Liver (tissue), 9 donors: ENCODE data around the gene PDGFB. TPM values are rescaled to one million over a fixed set of nuclear protein-coding genes. Genes with fewer than 3 reads are reported as not detected.

Experiments
- DNase-seq: peaks from one replicate; pipeline ENCODE4 v3.0.0-alpha.2; 2017; ENCODE audit warnings: low spot score
- H3K27ac ChIP-seq, 2 donors: one replicate each; pipeline ENCODE4 v1.7.0; 2013; ENCODE audit warnings: inconsistent platforms in 2 of 2, low read length in 2 of 2, control low read depth in 1 of 2, low read depth in 1 of 2, mild to moderate bottlenecking in 1 of 2
- H3K27me3 ChIP-seq, 4 donors: one replicate each; pipeline versions ENCODE4 v1.6.1 to v1.7.0; 2013; ENCODE audit warnings: low read length in 3 of 4, inconsistent platforms in 1 of 4, mild to moderate bottlenecking in 1 of 4, moderate library complexity in 1 of 4; ENCODE audit not compliant: control insufficient read depth in 4 of 4, insufficient read depth in 4 of 4
- H3K36me3 ChIP-seq, 4 donors: one replicate each; pipeline versions ENCODE4 v1.6.1 to v1.7.0; 2013; ENCODE audit warnings: low read length in 3 of 4, mild to moderate bottlenecking in 3 of 4, low read depth in 1 of 4, moderate library complexity in 1 of 4; ENCODE audit not compliant: control insufficient read depth in 4 of 4, insufficient read depth in 3 of 4
- H3K4me1 ChIP-seq, 4 donors: one replicate each; pipeline versions ENCODE4 v1.6.1 to v1.7.0; 2013; ENCODE audit warnings: low read length in 3 of 4, mild to moderate bottlenecking in 3 of 4, moderate library complexity in 1 of 4; ENCODE audit not compliant: control insufficient read depth in 4 of 4, insufficient read depth in 4 of 4
- H3K4me3 ChIP-seq, 3 donors: one replicate each; pipeline versions ENCODE4 v1.6.1 to v1.7.0; 2013; ENCODE audit warnings: low read length in 3 of 3, control low read depth in 1 of 3, low read depth in 1 of 3, mild to moderate bottlenecking in 1 of 3
- H3K9ac ChIP-seq, 2 donors: one replicate each; pipeline ENCODE4 v1.7.0; 2013; ENCODE audit warnings: low read length in 2 of 2, mild to moderate bottlenecking in 2 of 2, moderate library complexity in 2 of 2, control low read depth in 1 of 2, low read depth in 1 of 2
- H3K9me3 ChIP-seq, 4 donors: one replicate each; pipeline versions ENCODE4 v1.6.1 to v1.7.0; 2013; ENCODE audit warnings: low read length in 3 of 4; ENCODE audit not compliant: control insufficient read depth in 4 of 4
- ATF3 ChIP-seq: IDR thresholded peaks from 2 replicates; pipeline ENCODE4 v1.6.1; 2016; ENCODE audit warnings: antibody characterized with exemption
- CTCF ChIP-seq: fragments of 150-350 bp; IDR thresholded peaks from 2 replicates; pipeline ENCODE4 v1.5.1; 2017; ENCODE audit warnings: improper control_type of control experiment, low read depth, low read length; ENCODE audit not compliant: missing input control
- EGR1 ChIP-seq, 2 donors: IDR thresholded peaks; 2 replicates each; pipeline ENCODE4 v1.6.1; 2016 to 2018; ENCODE audit warnings: antibody characterized with exemption in 2 of 2, low read depth in 2 of 2
- FOXA1 ChIP-seq: IDR thresholded peaks from 2 replicates; pipeline ENCODE4 v1.6.1; 2016; ENCODE audit warnings: antibody characterized with exemption
- FOXA2 ChIP-seq: IDR thresholded peaks from 2 replicates; pipeline ENCODE4 v1.6.1; 2016; ENCODE audit warnings: antibody characterized with exemption
- GABPA ChIP-seq, 2 donors: IDR thresholded peaks in 1 of 2; conservative IDR thresholded peaks in 1 of 2; 2 replicates each; pipeline ENCODE4 v1.6.1; 2016; ENCODE audit warnings: antibody characterized with exemption in 2 of 2, mild to moderate bottlenecking in 1 of 2, moderate library complexity in 1 of 2
- HNF4A ChIP-seq, 2 donors: conservative IDR thresholded peaks; 2 replicates each; pipeline ENCODE4 v1.6.1; 2016; ENCODE audit warnings: antibody characterized with exemption in 2 of 2, mild to moderate bottlenecking in 2 of 2
- HNF4G ChIP-seq: IDR thresholded peaks from 2 replicates; pipeline ENCODE4 v1.6.1; 2016; ENCODE audit warnings: antibody characterized with exemption
- JUND ChIP-seq, 2 donors: IDR thresholded peaks; 2 replicates each; pipeline ENCODE4 v1.6.1; 2016; ENCODE audit warnings: antibody characterized with exemption in 2 of 2
- MAX ChIP-seq: IDR thresholded peaks from 2 replicates; pipeline ENCODE4 v1.6.1; 2016; ENCODE audit warnings: antibody characterized with exemption
- NR2F2 ChIP-seq: IDR thresholded peaks from 2 replicates; pipeline ENCODE4 v1.6.1; 2016; ENCODE audit warnings: antibody characterized with exemption
- RAD21 ChIP-seq, 2 donors: IDR thresholded peaks; 2 replicates each; pipeline ENCODE4 v1.6.1; 2016; ENCODE audit warnings: antibody characterized with exemption in 2 of 2, mild to moderate bottlenecking in 2 of 2
- REST ChIP-seq: IDR thresholded peaks from 2 replicates; pipeline ENCODE4 v1.6.1; 2016; ENCODE audit warnings: antibody characterized with exemption, mild to moderate bottlenecking
- RXRA ChIP-seq, 2 donors: IDR thresholded peaks; 2 replicates each; pipeline ENCODE4 v1.6.1; 2017 to 2018; ENCODE audit warnings: antibody characterized with exemption in 2 of 2, mild to moderate bottlenecking in 1 of 2
- SP1 ChIP-seq: IDR thresholded peaks from 2 replicates; pipeline ENCODE4 v1.6.1; 2018; ENCODE audit warnings: antibody characterized with exemption, mild to moderate bottlenecking
- TAF1 ChIP-seq: conservative IDR thresholded peaks from 2 replicates; pipeline ENCODE4 v1.6.1; 2016; ENCODE audit warnings: antibody characterized with exemption, mild to moderate bottlenecking
- YY1 ChIP-seq: IDR thresholded peaks from 2 replicates; pipeline ENCODE4 v1.6.1; 2016; ENCODE audit warnings: antibody characterized with exemption, mild to moderate bottlenecking
- ZBTB33 ChIP-seq: IDR thresholded peaks from 2 replicates; pipeline ENCODE4 v1.6.1; 2016; ENCODE audit warnings: antibody characterized with exemption
- WGBS: extraction: QIAGEN DNeasy Blood & Tissue Kit; methylation state at CpG from one replicate; pipeline ENCODE4 v1.1.7; 2013; 5-methylcytosine and 5-hydroxymethylcytosine counted together
- polyA plus RNA-seq, 2 donors: library from polyadenylated mRNA; stranded (reverse) in 1 of 2; unstranded in 1 of 2; fragments of 200-250 nt in 1 of 2; fragments of >200 nt in 1 of 2; fragmentation: Nextera tagmentation in 1 of 2; extraction: Ambion mirVana in 1 of 2; gene quantifications; one replicate each; pipeline versions ENCODE4 v1.2.1 to v1.2.3, GENCODE V29; 2013 to 2015
- total RNA-seq, 2 donors: library from RNA; depleted of rRNA; stranded (reverse); fragments of >200 nt; gene quantifications; one replicate each; pipeline ENCODE4 v1.2.3, GENCODE V29; 2014
- donor health status: healthy.
- donor health status: healthy.
- donor health status: healthy.
- donor health status: healthy.
- donor health status: healthy.

Gene PDGFB
- total and polyA plus RNA-seq, 4 donors, result 0.25 to 4.5 (median 1.7) TPM

GRCh38 chr22:39182478-39183030, 62.2 kb downstream of the PDGFB start (continued):
- TF ChIP-seq ZBTB33, result no peak
- no peak for TF ChIP-seq MAX
- TF ChIP-seq RXRA (IDR thresholded peaks at IDR 0.05), result no peak

- TF ChIP-seq GABPA (IDR thresholded peaks at IDR 0.05 in 1 of 2, conservative IDR thresholded peaks at IDR 0.05 in 1 of 2), result no peak
- no peak for TF ChIP-seq HNF4A (conservative IDR thresholded peaks at IDR 0.05)
- no peak for TF ChIP-seq NR2F2
- TF ChIP-seq SP1, result no peak
- no peak for TF ChIP-seq FOXA2
- no peak for TF ChIP-seq YY1
- no peak for TF ChIP-seq ATF3
- TF ChIP-seq REST, result no peak
- no peak for TF ChIP-seq FOXA1
- no peak for TF ChIP-seq JUND (IDR thresholded peaks at IDR 0.05)
- TF ChIP-seq EGR1 (IDR thresholded peaks at IDR 0.05; ENCODE audit: low read depth in 2 of 2), result no peak
- no peak for TF ChIP-seq CTCF
- TF ChIP-seq RAD21 (IDR thresholded peaks at IDR 0.05), result no peak
- no peak for TF ChIP-seq HNF4G
- TF ChIP-seq TAF1, result no peak
- no peak for TF ChIP-seq MAX
- TF ChIP-seq ZBTB33, result no peak
- TF ChIP-seq RXRA (IDR thresholded peaks at IDR 0.05), result no peak
- H3K4me3 ChIP-seq, result no peak overlapping the region
- no peak overlapping the region for H3K27ac ChIP-seq
- H3K9me3 ChIP-seq, result peaks cover 0 to 3% (median 1%) of the 10 kb centered on the region in 4 donors
- no peak for DNase-seq
- no peaks in the 10 kb centered on the region for H3K27me3 ChIP-seq
- peaks cover 0 to 4% (median 0%) of the 10 kb centered on the region in 4 donors for H3K4me1 ChIP-seq
- H3K9ac ChIP-seq, result no peak overlapping the region
- 84% methylated on average over 5 of the region's 5 CpGs for WGBS
- H3K36me3 ChIP-seq, result no peaks in the 10 kb centered on the region
These were observed 63.0 kb downstream of the PDGFB start for GRCh38 chr22:39181778-39182177.
